Measurements from ENCODE around the gene TRAF1. TPM values are rescaled to one million over a fixed set of nuclear protein-coding genes. Genes with fewer than 3 reads are reported as not detected.

The TRAF1 gene
- total RNA-seq, 1 experiment from 2014 or later: 1.8 TPM

DNA sequence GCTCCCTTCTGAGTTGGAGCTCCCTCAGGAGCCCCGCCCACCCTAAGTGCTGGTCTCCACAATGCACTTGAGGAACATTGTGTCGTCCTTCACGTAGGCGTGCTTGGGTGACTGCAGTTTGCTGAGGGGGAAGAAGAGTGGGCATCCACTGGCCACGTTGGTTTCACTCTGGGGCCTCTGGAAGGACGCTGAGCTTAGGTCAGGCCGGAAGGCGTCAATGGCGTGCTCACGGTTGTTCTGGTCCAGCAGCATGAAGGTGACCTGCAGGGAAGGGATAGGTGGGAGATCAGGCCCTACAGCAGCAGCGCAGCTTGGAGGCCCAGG, 21.7 kb downstream of the TRAF1 start:
- Mint-ChIP-seq H3K27me3 (ENCODE audit: low read depth) (no peaks in the 10 kb centered on the region), H3K4me3 (no peak overlapping the region), H3K4me1 (no peaks in the 10 kb centered on the region), H3K27ac (no peak overlapping the region), H3K36me3 (no peaks in the 10 kb centered on the region), H3K9me3 (no peaks in the 10 kb centered on the region)
- ChIA-PET CTCF (no interaction called here), POLR2A (no interaction called here)
- TF ChIP-seq ZNF219 (CRISPR knock-in tag; IDR thresholded peaks at IDR 0.05; ENCODE audit: borderline replicate concordance) (no peak), ARID4B (CRISPR knock-in tag; IDR thresholded peaks at IDR 0.05; ENCODE audit: borderline replicate concordance) (no peak), ZNF263 (CRISPR knock-in tag; IDR thresholded peaks at IDR 0.05; ENCODE audit: low read depth) (no peak), MXD4 (CRISPR knock-in tag; IDR thresholded peaks at IDR 0.05; ENCODE audit: borderline replicate concordance) (no peak), ZMAT4 (CRISPR knock-in tag; IDR thresholded peaks at IDR 0.05) (no peak), OVOL2 (CRISPR knock-in tag; IDR thresholded peaks at IDR 0.05; ENCODE audit: borderline replicate concordance) (no peak), SMAD3 (CRISPR knock-in tag; IDR thresholded peaks at IDR 0.05; ENCODE audit: borderline replicate concordance) (no peak), RORB (CRISPR knock-in tag; IDR thresholded peaks at IDR 0.05) (no peak), ZNF138 (CRISPR knock-in tag; conservative IDR thresholded peaks at IDR 0.05) (no peak), ZNF423 (CRISPR knock-in tag; IDR thresholded peaks at IDR 0.05) (no peak), PRRX2 (CRISPR knock-in tag; IDR thresholded peaks at IDR 0.05) (no peak), NFYB (CRISPR knock-in tag; conservative IDR thresholded peaks at IDR 0.05; ENCODE audit: low read depth) (no peak)
- TF ChIP-seq, protein P1, sequence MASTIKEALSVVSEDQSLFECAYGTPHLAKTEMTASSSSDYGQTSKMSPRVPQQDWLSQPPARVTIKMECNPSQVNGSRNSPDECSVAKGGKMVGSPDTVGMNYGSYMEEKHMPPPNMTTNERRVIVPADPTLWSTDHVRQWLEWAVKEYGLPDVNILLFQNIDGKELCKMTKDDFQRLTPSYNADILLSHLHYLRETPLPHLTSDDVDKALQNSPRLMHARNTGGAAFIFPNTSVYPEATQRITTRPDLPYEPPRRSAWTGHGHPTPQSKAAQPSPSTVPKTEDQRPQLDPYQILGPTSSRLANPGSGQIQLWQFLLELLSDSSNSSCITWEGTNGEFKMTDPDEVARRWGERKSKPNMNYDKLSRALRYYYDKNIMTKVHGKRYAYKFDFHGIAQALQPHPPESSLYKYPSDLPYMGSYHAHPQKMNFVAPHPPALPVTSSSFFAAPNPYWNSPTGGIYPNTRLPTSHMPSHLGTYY (CRISPR knock-in tag; IDR thresholded peaks at IDR 0.05): no peak
- TF ChIP-seq, protein P2, sequence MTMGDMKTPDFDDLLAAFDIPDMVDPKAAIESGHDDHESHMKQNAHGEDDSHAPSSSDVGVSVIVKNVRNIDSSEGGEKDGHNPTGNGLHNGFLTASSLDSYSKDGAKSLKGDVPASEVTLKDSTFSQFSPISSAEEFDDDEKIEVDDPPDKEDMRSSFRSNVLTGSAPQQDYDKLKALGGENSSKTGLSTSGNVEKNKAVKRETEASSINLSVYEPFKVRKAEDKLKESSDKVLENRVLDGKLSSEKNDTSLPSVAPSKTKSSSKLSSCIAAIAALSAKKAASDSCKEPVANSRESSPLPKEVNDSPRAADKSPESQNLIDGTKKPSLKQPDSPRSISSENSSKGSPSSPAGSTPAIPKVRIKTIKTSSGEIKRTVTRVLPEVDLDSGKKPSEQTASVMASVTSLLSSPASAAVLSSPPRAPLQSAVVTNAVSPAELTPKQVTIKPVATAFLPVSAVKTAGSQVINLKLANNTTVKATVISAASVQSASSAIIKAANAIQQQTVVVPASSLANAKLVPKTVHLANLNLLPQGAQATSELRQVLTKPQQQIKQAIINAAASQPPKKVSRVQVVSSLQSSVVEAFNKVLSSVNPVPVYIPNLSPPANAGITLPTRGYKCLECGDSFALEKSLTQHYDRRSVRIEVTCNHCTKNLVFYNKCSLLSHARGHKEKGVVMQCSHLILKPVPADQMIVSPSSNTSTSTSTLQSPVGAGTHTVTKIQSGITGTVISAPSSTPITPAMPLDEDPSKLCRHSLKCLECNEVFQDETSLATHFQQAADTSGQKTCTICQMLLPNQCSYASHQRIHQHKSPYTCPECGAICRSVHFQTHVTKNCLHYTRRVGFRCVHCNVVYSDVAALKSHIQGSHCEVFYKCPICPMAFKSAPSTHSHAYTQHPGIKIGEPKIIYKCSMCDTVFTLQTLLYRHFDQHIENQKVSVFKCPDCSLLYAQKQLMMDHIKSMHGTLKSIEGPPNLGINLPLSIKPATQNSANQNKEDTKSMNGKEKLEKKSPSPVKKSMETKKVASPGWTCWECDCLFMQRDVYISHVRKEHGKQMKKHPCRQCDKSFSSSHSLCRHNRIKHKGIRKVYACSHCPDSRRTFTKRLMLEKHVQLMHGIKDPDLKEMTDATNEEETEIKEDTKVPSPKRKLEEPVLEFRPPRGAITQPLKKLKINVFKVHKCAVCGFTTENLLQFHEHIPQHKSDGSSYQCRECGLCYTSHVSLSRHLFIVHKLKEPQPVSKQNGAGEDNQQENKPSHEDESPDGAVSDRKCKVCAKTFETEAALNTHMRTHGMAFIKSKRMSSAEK (CRISPR knock-in tag; IDR thresholded peaks at IDR 0.05; ENCODE audit: borderline replicate concordance): no peak
- TF ChIP-seq, protein P3, sequence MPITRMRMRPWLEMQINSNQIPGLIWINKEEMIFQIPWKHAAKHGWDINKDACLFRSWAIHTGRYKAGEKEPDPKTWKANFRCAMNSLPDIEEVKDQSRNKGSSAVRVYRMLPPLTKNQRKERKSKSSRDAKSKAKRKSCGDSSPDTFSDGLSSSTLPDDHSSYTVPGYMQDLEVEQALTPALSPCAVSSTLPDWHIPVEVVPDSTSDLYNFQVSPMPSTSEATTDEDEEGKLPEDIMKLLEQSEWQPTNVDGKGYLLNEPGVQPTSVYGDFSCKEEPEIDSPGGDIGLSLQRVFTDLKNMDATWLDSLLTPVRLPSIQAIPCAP (CRISPR knock-in tag; IDR thresholded peaks at IDR 0.05): no peak
- ATAC-seq (no peak), DNase-seq (ENCODE audit: low spot score) (no peak)

Measured in WTC11 (cell line).